ENCODE measurements around the gene FBP2.
"Not testable (repeated sequence)": the region's sequence is repeated elsewhere in the genome, so short reads cannot be mapped to it uniquely, and the experiment has no call there.

FBP2 gene

DNA sequence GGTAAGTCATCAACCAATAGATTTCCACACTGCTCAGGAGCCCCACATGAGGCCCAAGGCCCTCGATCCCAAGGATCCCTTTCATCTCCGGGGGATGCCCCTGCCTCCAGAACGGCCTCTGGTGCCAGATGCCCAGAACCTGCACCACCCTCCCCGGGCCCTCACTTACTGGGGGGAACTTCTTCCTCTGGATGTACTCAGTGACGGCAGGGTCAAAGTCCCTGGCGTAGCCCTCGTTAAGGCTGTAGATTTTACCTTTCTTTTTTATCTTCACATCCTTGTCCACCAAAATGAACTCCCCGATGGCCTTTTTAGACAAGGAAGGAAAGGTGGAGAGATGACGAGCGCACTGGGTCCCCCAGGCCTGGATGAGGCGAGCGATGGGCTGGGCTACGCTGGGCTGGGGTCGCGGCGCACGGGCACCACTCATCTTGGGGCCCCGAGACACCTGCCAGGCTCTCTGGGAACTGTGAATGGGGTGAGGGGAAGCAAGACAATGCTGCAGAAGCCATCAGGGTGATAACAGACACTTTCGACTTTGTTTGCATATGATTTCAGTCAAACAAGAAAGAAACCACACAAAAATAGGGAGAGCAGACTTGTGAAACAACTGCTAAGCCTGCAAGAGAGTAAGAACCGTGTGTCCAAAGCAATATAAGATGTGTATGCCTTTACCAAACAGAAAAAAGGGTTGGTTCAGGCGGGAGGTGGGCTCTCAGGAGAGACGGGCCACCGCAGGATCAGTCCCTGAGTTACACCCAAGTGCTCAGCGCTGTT is 13.2 kb upstream of the FBP2 start:
- no peaks in the 10 kb centered on the region for H3K9me3 ChIP-seq (ENCODE audit: control insufficient read depth, insufficient read depth, low read depth, low read length)
- no peak overlapping the region for H3K4me3 ChIP-seq (ENCODE audit: low read depth, low read length)
- no peaks in the 10 kb centered on the region for H3K36me3 ChIP-seq (ENCODE audit: control insufficient read depth, insufficient read depth, low read length)
- peaks cover 14% of the 10 kb centered on the region; the same call in 1 of the 2 replicates for H3K4me1 ChIP-seq (ENCODE audit: control insufficient read depth, insufficient read depth, low read length)
- no peak overlapping the region for H3K9ac ChIP-seq (ENCODE audit: low read length)
- no peak overlapping the region for H3K27ac ChIP-seq (ENCODE audit: low read depth, low read length)
- H3K27me3 ChIP-seq (ENCODE audit: control insufficient read depth, insufficient read depth, low read length) = peaks cover 5% of the 10 kb centered on the region; the same call in 1 of the 2 replicates

GRCh38 chr9:94603259-94604160 is 9.9 kb upstream of the FBP2 start:
- no peaks in the 10 kb centered on the region for H3K36me3 ChIP-seq (ENCODE audit: control insufficient read depth, insufficient read depth, low read length)
- no peak overlapping the region for H3K9ac ChIP-seq (ENCODE audit: low read length)
- H3K4me3 ChIP-seq (ENCODE audit: low read depth, low read length) = no peak overlapping the region
- peaks cover 12% of the 10 kb centered on the region; the same call in 1 of the 2 replicates for H3K4me1 ChIP-seq (ENCODE audit: control insufficient read depth, insufficient read depth, low read length)
- no peak overlapping the region for H3K27ac ChIP-seq (ENCODE audit: low read depth, low read length)
- no peaks in the 10 kb centered on the region for H3K9me3 ChIP-seq (ENCODE audit: control insufficient read depth, insufficient read depth, low read depth, low read length)
- H3K27me3 ChIP-seq (ENCODE audit: control insufficient read depth, insufficient read depth, low read length) = peaks cover 5% of the 10 kb centered on the region; the same call in 1 of the 2 replicates

DNA sequence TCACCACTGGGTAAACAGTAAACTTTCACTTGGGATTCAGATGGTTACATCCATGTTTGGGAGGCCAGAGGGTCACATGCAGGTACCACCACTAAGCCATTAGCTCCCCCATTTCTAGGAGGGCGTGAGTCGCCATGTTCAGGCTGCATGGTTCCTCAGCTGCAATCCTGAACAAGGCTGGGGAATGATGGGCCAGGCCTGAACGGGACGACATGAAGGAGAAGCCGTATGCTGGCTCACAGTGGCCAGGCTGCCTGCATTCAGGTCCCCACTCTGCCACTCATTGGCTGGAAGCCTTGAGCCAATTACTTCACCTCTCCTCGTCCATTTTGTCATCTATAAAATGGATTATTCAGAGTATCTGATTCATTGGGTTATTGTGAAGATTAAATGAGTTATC is 9.0 kb upstream of the FBP2 start:
- H3K36me3 ChIP-seq (ENCODE audit: control insufficient read depth, insufficient read depth, low read length) = no peaks in the 10 kb centered on the region
- peaks cover 5% of the 10 kb centered on the region; the same call in 1 of the 2 replicates for H3K27me3 ChIP-seq (ENCODE audit: control insufficient read depth, insufficient read depth, low read length)
- peaks cover 6% of the 10 kb centered on the region; the same call in 1 of the 2 replicates for H3K4me1 ChIP-seq (ENCODE audit: control insufficient read depth, insufficient read depth, low read length)
- no peak overlapping the region for H3K4me3 ChIP-seq (ENCODE audit: low read depth, low read length)
- no peak overlapping the region for H3K27ac ChIP-seq (ENCODE audit: low read depth, low read length)
- H3K9ac ChIP-seq (ENCODE audit: low read length) = no peak overlapping the region
- no peaks in the 10 kb centered on the region for H3K9me3 ChIP-seq (ENCODE audit: control insufficient read depth, insufficient read depth, low read depth, low read length)

GRCh38 chr9:94600715-94601114 is 7.1 kb upstream of the FBP2 start:
- H3K27me3 ChIP-seq (ENCODE audit: control insufficient read depth, insufficient read depth, low read length) = no peaks in the 10 kb centered on the region
- no peaks in the 10 kb centered on the region for H3K36me3 ChIP-seq (ENCODE audit: control insufficient read depth, insufficient read depth, low read length)
- H3K4me3 ChIP-seq (ENCODE audit: low read depth, low read length) = no peak overlapping the region
- H3K9ac ChIP-seq (ENCODE audit: low read length) = no peak overlapping the region
- H3K9me3 ChIP-seq (ENCODE audit: control insufficient read depth, insufficient read depth, low read depth, low read length) = no peaks in the 10 kb centered on the region
- H3K4me1 ChIP-seq (ENCODE audit: control insufficient read depth, insufficient read depth, low read length) = no peaks in the 10 kb centered on the region
- no peak overlapping the region for H3K27ac ChIP-seq (ENCODE audit: low read depth, low read length)

DNA sequence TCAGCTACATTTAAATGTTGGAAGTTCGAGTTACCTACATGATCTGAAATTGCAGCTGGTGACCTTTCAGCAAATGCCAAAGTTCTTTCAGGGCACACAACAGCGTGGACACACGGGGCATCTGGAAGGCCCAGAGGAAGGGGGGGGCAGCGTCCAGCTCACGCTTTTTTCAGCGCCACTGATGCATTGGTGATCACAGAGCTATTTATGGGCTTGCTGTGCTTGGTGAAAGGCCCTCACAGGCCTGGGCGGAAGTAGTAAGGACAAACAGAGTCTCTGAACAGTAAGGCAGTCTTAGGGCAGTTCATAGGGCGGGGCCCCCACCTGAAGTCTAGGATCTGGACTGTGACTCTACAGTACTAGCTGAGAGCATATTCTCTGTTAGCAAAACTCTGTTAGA is 6.6 kb upstream of the FBP2 start:
- Histone ChIP-seq H3K27ac (ENCODE audit: low read depth, low read length) (no peak overlapping the region), H3K36me3 (ENCODE audit: control insufficient read depth, insufficient read depth, low read length) (no peaks in the 10 kb centered on the region), H3K4me3 (ENCODE audit: low read depth, low read length) (no peak overlapping the region), H3K4me1 (ENCODE audit: control insufficient read depth, insufficient read depth, low read length) (no peaks in the 10 kb centered on the region), H3K27me3 (ENCODE audit: control insufficient read depth, insufficient read depth, low read length) (no peaks in the 10 kb centered on the region), H3K9ac (ENCODE audit: low read length) (no peak overlapping the region), H3K9me3 (ENCODE audit: control insufficient read depth, insufficient read depth, low read depth, low read length) (no peaks in the 10 kb centered on the region)

DNA sequence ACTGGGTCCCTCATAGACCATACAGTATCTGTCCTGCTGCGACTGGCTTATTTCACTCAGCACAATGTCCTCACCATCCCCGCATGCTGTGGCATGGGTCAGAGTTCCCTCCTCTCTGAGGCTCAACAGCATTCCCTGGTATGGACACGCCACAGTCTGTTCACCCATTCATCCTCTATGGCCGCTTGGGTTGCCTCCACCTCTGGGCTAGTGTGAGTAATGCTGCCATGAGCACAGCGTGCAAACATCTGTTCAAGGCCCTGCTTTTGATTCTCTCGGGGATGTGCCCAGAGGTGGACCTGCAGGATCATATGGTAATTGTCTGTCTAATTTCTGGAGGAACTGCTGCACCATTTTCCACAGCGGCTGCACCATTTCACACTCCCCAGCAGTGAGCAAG is 5.5 kb upstream of the FBP2 start:
- no peak overlapping the region for H3K4me3 ChIP-seq (ENCODE audit: low read depth, low read length)
- no peaks in the 10 kb centered on the region for H3K36me3 ChIP-seq (ENCODE audit: control insufficient read depth, insufficient read depth, low read length)
- no peaks in the 10 kb centered on the region for H3K27me3 ChIP-seq (ENCODE audit: control insufficient read depth, insufficient read depth, low read length)
- H3K4me1 ChIP-seq (ENCODE audit: control insufficient read depth, insufficient read depth, low read length) = no peaks in the 10 kb centered on the region
- no peaks in the 10 kb centered on the region for H3K9me3 ChIP-seq (ENCODE audit: control insufficient read depth, insufficient read depth, low read depth, low read length)
- H3K27ac ChIP-seq (ENCODE audit: low read depth, low read length) = no peak overlapping the region
- no peak overlapping the region for H3K9ac ChIP-seq (ENCODE audit: low read length)

DNA sequence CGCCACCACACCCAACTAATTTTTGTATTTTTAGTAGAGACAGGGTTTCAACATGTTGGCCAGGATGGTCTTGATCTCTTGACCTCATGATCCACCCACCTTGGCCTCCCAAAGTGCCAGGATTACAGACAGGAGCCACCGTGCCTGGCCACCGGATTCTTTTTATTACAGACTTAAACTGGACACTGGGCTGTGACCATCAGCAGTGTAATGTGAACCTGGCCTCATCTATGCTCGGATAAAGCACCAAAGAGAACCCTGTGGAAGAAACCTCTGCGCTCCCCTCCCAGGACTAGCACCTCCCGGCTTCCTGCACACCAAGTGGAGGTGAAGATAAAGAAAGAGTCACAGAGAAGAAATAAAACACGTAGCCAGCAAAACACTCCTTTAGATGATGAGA is 941 bp downstream of the FBP2 start:
- H3K36me3 ChIP-seq (ENCODE audit: control insufficient read depth, insufficient read depth, low read length); H3K27me3 ChIP-seq (ENCODE audit: control insufficient read depth, insufficient read depth, low read length); H3K27ac ChIP-seq (ENCODE audit: low read depth, low read length); H3K4me3 ChIP-seq (ENCODE audit: low read depth, low read length); H3K9ac ChIP-seq (ENCODE audit: low read length); H3K9me3 ChIP-seq (ENCODE audit: control insufficient read depth, insufficient read depth, low read depth, low read length); H3K4me1 ChIP-seq (ENCODE audit: control insufficient read depth, insufficient read depth, low read length): not testable (repeated sequence)

- Histone ChIP-seq H3K27me3 (ENCODE audit: control insufficient read depth, insufficient read depth, low read length) (no peaks in the 10 kb centered on the region), H3K36me3 (ENCODE audit: control insufficient read depth, insufficient read depth, low read length) (no peaks in the 10 kb centered on the region), H3K4me3 (ENCODE audit: low read depth, low read length) (no peak overlapping the region), H3K9me3 (ENCODE audit: control insufficient read depth, insufficient read depth, low read depth, low read length) (no peaks in the 10 kb centered on the region), H3K9ac (ENCODE audit: low read length) (no peak overlapping the region), H3K4me1 (ENCODE audit: control insufficient read depth, insufficient read depth, low read length) (no peaks in the 10 kb centered on the region), H3K27ac (ENCODE audit: low read depth, low read length) (no peak overlapping the region)
These were observed 1.7 kb downstream of the FBP2 start for GRCh38 chr9:94591876-94592275.

DNA sequence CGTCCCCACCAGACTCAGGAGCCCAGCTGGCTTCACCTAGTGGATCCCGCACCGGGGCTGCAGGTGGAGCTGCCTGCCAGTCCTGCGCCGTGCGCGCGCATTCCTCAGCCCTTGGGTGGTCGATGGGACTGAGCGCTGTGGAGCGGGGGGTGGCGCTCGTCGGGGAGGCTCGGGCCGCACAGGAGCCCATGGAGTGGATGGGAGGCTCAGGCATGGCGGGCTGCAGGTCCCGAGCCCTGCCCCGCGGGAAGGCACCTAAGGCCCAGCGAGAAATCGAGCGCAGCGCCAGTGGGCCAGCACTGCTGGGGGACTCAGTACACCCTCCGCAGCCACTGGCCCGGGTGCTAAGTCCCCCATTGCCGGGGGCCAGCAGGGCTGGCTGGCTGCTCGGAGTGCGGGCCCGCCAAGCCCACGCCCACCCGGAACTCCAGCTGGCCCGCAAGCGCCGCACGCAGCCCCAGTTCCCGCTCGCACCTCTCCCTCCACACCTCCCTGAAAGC is 2.5 kb downstream of the FBP2 start:
- H3K36me3 ChIP-seq (ENCODE audit: control insufficient read depth, insufficient read depth, low read length); H3K4me1 ChIP-seq (ENCODE audit: control insufficient read depth, insufficient read depth, low read length); H3K27ac ChIP-seq (ENCODE audit: low read depth, low read length); H3K27me3 ChIP-seq (ENCODE audit: control insufficient read depth, insufficient read depth, low read length); H3K4me3 ChIP-seq (ENCODE audit: low read depth, low read length); H3K9me3 ChIP-seq (ENCODE audit: control insufficient read depth, insufficient read depth, low read depth, low read length); H3K9ac ChIP-seq (ENCODE audit: low read length): not testable (repeated sequence)

GRCh38 chr9:94588681-94589080 is 4.9 kb downstream of the FBP2 start:
- H3K9me3 ChIP-seq (ENCODE audit: control insufficient read depth, insufficient read depth, low read depth, low read length) = no peaks in the 10 kb centered on the region
- H3K27me3 ChIP-seq (ENCODE audit: control insufficient read depth, insufficient read depth, low read length) = no peaks in the 10 kb centered on the region
- H3K27ac ChIP-seq (ENCODE audit: low read depth, low read length) = no peak overlapping the region
- H3K36me3 ChIP-seq (ENCODE audit: control insufficient read depth, insufficient read depth, low read length) = no peaks in the 10 kb centered on the region
- no peak overlapping the region for H3K4me3 ChIP-seq (ENCODE audit: low read depth, low read length)
- H3K9ac ChIP-seq (ENCODE audit: low read length) = no peak overlapping the region
- H3K4me1 ChIP-seq (ENCODE audit: control insufficient read depth, insufficient read depth, low read length) = no peaks in the 10 kb centered on the region

GRCh38 chr9:94586814-94587213 is 6.8 kb downstream of the FBP2 start:
- H3K4me1 ChIP-seq (ENCODE audit: control insufficient read depth, insufficient read depth, low read length) = no peaks in the 10 kb centered on the region
- H3K27ac ChIP-seq (ENCODE audit: low read depth, low read length) = no peak overlapping the region
- no peak overlapping the region for H3K4me3 ChIP-seq (ENCODE audit: low read depth, low read length)
- H3K27me3 ChIP-seq (ENCODE audit: control insufficient read depth, insufficient read depth, low read length) = no peaks in the 10 kb centered on the region
- no peaks in the 10 kb centered on the region for H3K36me3 ChIP-seq (ENCODE audit: control insufficient read depth, insufficient read depth, low read length)
- no peak overlapping the region for H3K9ac ChIP-seq (ENCODE audit: low read length)
- H3K9me3 ChIP-seq (ENCODE audit: control insufficient read depth, insufficient read depth, low read depth, low read length) = no peaks in the 10 kb centered on the region
